HG02571 (cell line): ENCODE data around the gene PLEKHB2.
"Not testable (repeated sequence)": the region's sequence is repeated elsewhere in the genome, so short reads cannot be mapped to it uniquely, and the experiment has no call there.

Experiments
- ATAC-seq: cut with Tn5 transposase; IDR thresholded peaks from one replicate; pipeline ENCODE4 v1.9.1; 2021; ENCODE audit warnings: mild to moderate bottlenecking, moderate library complexity; ENCODE audit not compliant: unreplicated experiment

The PLEKHB2 gene

GRCh38 chr2:131093696-131094462 lies 11.3 kb upstream of the PLEKHB2 start:
- peak; percentile 70 for ATAC-seq

DNA sequence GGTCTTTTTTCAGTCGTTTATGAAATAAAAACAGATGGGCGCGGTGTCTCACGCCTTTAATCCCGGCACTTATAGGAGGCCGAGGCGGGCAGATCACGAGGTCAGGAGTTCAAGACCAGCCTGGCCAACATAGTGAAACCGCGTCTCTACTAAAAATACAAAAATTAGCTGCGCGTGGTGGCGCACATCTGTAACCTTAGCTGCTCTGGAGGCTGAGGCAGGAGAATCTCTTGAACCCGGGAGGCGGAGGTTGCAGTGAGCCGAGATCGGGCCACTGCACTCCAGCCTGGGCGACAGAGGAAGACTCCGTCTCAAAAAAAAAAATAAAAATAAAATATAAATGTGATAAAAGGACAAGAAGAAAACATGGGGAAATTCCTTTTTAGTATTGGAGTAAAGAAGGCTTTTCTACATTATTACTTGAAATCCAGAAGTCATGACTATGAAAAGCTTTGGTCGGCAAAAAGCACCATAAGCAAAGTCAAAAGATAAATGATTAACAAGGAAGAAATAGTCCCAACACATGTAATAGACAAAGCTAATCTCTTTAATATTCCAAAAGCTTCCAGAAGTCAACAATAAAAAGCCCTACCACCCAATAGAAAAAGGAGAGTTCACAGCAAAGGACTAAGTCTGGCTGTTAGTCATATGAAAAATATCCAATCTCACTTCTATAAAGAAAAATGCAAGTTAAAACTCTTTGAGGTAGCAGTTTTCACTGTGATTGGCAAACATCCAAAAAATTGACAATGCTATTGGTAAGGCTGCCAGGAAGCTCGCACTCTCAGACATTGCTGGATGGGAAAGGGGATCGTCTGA lies 10.5 kb upstream of the PLEKHB2 start:
- ATAC-seq, result no peak

DNA sequence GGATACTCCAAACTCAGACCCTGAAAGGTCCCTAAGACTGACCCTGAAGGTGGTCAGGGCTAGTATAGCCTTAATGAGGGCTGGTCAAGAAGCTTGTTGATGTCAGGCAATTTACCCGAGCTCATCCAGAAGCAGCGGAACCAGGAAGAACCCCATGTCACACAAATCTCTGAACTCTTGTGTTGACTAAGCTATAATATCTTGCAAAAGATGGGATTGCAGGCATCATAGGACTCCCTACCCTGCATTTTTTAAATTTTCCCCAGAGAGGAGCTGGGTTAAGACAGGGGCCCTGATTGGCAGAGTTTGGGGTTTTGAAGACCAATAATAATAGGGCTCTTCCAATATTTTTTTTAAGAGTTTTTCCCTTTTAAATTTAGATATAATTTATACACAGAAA lies 2.0 kb upstream of the PLEKHB2 start:
- ATAC-seq, result no peak

DNA sequence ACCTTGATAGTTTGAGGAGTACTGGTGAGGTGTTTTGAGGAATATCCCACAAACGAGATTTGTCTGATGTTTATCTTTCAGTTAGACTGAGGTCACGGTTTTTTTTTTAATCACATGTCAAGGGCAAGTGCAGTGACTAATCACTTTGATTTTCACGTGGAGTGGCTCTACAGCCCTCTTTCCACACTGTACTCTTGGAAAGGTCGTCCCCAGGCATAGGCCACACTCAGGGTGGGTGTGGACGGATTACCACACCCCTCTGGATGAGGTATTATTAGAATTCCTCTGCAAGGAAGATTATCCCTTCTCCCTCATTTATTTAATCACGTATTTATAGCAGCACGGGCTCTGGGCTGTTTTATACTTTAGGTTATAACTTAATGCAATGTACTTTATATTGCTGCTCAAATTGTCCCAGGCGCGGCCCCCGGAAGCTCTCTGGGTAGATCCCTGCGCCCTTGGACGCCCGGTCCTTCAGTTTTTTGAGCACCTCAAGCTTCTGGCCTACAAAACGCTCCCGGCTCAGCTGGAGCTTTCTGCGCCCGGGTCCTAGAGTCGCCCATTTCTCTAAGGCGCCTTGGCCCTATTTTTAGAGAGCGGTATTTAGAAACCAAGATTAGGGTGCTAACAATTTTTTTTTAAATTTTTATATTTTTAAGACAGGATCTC lies 515 bp upstream of the PLEKHB2 start:
- peak; percentile 59 for ATAC-seq

GRCh38 chr2:131105950-131106801 lies 1.0 kb downstream of the PLEKHB2 start:
- ATAC-seq, result peak; percentile 32

DNA sequence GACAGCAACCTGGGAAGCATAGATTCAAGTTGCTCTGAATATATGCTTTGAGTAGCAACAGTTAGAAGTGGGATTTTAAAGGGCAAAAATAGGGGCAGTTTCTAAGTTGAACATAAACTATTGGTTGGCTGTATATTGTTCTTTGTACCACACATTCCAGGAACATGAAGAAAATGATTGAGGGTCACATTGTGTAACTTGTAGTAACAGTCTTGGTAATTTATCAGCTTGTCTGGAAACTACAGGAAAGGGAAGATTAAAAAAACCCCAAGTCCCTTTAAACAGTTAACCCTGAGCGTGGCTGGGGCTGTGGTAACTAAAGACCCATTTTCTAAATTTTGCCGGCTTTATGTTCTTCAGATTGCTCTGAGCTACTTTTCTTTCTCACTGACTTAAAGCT lies 7.4 kb downstream of the PLEKHB2 start:
- no peak for ATAC-seq

- ATAC-seq, result no peak
Observed at GRCh38 chr2:131113566-131114227, 8.6 kb downstream of the PLEKHB2 start.

GRCh38 chr2:131114950-131115349 lies 9.8 kb downstream of the PLEKHB2 start:
- ATAC-seq, result not testable (repeated sequence)

- ATAC-seq, result no peak
Observed at GRCh38 chr2:131115752-131116151, 10.6 kb downstream of the PLEKHB2 start.

GRCh38 chr2:131120815-131121317 lies 15.7 kb downstream of the PLEKHB2 start:
- ATAC-seq, result no peak

DNA sequence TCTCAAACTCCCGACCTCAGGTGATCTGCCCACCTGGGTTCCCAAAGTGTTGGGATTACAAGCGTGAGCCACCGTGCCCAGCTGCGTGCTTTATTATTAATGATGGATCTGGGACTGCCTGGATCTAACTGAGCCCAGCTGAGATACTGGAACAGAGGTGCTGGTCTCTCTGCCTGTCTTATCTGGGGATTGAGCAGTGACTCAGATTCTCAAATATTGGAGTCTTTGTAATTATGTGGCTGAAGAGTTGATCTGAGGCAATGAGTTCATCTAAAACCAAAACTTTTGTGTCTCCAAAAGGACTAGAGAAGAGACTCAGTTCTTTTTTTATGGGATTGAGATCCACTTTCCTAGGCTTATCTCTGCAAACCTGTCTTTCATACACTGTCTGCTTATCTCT lies 16.3 kb downstream of the PLEKHB2 start:
- no peak for ATAC-seq

DNA sequence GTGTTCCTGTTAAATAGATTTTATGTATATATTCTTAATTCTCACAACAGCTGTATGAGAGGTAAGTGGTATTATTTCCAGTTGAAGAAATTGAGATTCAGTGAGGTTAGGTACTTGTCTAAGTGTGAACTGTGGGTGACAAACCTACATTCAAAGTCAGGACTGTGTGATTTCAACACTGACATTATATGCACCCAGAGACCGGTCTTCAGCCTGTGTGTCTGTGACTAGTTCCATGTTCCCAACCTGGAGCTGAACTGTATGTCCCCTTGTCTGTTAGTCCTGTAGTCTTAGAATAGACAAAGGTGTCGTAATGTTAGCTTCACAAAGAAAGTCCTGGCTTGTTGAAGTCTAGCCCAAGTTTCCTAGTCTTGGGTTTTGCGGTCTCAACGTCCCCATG lies 17.4 kb downstream of the PLEKHB2 start:
- ATAC-seq, result no peak

DNA sequence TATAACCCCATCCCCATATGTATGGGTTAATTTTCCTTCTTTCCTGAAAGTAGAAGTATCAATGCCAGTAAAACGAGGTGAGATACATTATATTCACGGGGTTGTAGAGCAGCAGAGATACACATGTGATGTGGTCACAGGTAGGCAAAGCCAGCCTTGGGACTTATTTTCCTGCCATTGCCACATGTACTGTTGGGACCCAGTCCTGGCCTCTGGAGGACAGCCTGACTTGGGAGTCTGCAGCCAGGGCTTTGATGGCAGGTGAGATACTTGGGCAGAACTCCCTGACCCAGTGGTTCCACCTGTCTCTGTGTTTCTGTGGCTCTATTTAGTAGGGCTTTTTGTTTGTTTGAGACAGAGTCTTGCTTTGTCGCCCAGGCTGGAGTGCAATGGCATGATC lies 18.1 kb downstream of the PLEKHB2 start:
- no peak for ATAC-seq

- no peak for ATAC-seq
Observed at GRCh38 chr2:131125195-131125757, 20.1 kb downstream of the PLEKHB2 start.

DNA sequence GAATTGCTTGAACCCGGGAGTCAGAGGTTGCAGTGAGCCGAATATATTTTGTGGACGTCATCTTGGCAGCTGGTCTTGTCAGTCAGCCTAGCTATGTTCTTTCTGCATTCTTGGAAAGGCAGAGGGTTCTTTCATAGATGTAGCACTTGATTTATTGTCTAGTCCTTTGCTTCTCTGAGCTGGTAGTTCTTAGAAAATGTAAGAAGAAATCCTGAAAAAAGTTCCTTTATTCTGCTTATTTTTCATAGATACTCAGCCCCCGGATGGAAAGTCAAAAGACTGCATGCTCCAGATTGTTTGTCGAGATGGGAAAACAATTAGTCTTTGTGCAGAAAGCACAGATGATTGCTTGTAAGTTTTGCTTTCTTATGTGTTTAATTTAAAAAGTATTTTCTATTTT lies 21.3 kb downstream of the PLEKHB2 start:
- ATAC-seq, result no peak

- ATAC-seq, result no peak
Observed at GRCh38 chr2:131127076-131127475, 21.9 kb downstream of the PLEKHB2 start.

- ATAC-seq, result no peak
Observed at GRCh38 chr2:131127981-131128380, 22.8 kb downstream of the PLEKHB2 start.

DNA sequence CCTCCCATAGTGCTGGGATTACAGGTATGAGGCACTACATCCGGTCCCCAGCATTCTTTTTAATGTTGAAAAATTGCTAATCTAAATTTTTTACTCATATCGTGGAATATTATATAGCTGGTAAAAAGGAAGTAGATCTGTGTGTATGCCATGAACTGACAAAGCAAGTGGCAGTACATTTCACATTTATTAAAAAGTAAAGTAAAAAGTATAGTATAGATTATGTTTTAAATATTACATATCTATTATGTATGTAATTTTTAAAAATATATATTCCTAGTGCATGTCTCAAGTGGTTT lies 25.1 kb downstream of the PLEKHB2 start:
- no peak for ATAC-seq

DNA sequence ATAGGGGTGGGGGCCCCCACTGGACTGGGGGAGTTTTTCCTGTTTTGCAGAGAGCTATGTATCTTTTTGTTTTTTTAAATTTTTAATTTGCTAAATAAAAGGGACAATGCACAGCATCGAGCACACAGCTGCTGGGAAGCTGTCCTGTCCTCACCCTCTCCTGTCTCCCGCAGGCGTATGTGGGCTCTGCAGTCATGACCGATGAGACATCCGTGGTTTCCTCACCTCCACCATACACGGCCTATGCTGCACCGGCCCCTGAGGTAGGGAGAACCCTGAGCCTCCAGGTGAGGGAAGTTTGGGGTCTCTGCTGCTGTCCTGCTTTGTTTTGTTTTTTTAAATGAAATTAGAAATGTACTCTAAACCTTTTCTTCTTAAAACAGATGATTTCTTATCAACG lies 27.6 kb downstream of the PLEKHB2 start:
- ATAC-seq, result no peak

GRCh38 chr2:131140581-131140980 lies 35.4 kb downstream of the PLEKHB2 start:
- ATAC-seq, result no peak
